Stimulated activated CD8-positive, alpha-beta memory T cell treated with anti-CD3 and anti-CD28 coated beads, Interleukin-12 subunit alpha, Interleukin-12 subunit beta, amount 100 ng/mL, for 4 hours (primary cell): Measurements from ENCODE around the gene TBATA.
A peak's percentile ranks its signal among the peaks of the same experiment; 100 is the strongest.

Source experiments
- DNase-seq: peaks from one replicate; pipeline ENCODE4 v3.0.0-alpha.2; 2020; ENCODE audit warnings: low read depth

Gene TBATA

GRCh38 chr10:70785190-70785589 lies at the start of gene TBATA:
TSS of gene TBATA (minus strand) at chr10:70785377. CDS start at chr10:70783379, 1,998 bp downstream.
- DNase-seq: no peak

- no peak for DNase-seq
These were observed 49.4 kb upstream of the TBATA start for GRCh38 chr10:70834441-70835151.

GRCh38 chr10:70834021-70834420 lies 48.8 kb upstream of the TBATA start:
- no peak for DNase-seq

- no peak for DNase-seq
These were observed 48.4 kb upstream of the TBATA start for GRCh38 chr10:70833601-70834000.

- no peak for DNase-seq
These were observed 47.8 kb upstream of the TBATA start for GRCh38 chr10:70832852-70833528.

GRCh38 chr10:70832221-70832620 lies 47.0 kb upstream of the TBATA start:
- no peak for DNase-seq

GRCh38 chr10:70830164-70830563 lies 45.0 kb upstream of the TBATA start:
- no peak for DNase-seq

- DNase-seq: no peak
These were observed 44.4 kb upstream of the TBATA start for GRCh38 chr10:70829543-70829942.

GRCh38 chr10:70828923-70829322 lies 43.7 kb upstream of the TBATA start:
- no peak for DNase-seq

- no peak for DNase-seq
These were observed 42.0 kb upstream of the TBATA start for GRCh38 chr10:70827086-70827757.

GRCh38 chr10:70822076-70822820 lies 37.1 kb upstream of the TBATA start:
- no peak for DNase-seq

GRCh38 chr10:70820976-70821750 lies 36.0 kb upstream of the TBATA start:
- no peak for DNase-seq

- peak; percentile 23 for DNase-seq
These were observed 31.2 kb upstream of the TBATA start for GRCh38 chr10:70816220-70816894.

GRCh38 chr10:70815504-70816219 lies 30.5 kb upstream of the TBATA start, which contains the start of gene SGPL1:
TSS of gene SGPL1 (plus strand) at chr10:70815948. CDS start at chr10:70816854, 906 bp downstream.
- peak; percentile 73 for DNase-seq

GRCh38 chr10:70814126-70814525 lies 28.9 kb upstream of the TBATA start:
- DNase-seq: no peak

- no peak for DNase-seq
These were observed 27.6 kb upstream of the TBATA start for GRCh38 chr10:70812814-70813213.

GRCh38 chr10:70811881-70812280 lies 26.7 kb upstream of the TBATA start:
- no peak for DNase-seq

- no peak for DNase-seq
These were observed 25.8 kb upstream of the TBATA start for GRCh38 chr10:70810967-70811366.

- DNase-seq: no peak
These were observed 24.5 kb upstream of the TBATA start for GRCh38 chr10:70809726-70810125.

GRCh38 chr10:70809011-70809611 lies 23.9 kb upstream of the TBATA start:
- no peak for DNase-seq
